ENCODE results near the gene DNAH17. TPM values are rescaled to one million over a fixed set of nuclear protein-coding genes. Genes with fewer than 3 reads are reported as not detected.
A peak's percentile ranks its signal among the peaks of the same experiment; 100 is the strongest.

Gene DNAH17
- total and polyA plus RNA-seq, 3 experiments from 2014 or later, result 0.20 TPM; not detected in 2

- H3K4me1 ChIP-seq (ENCODE audit: insufficient read depth, low read length), result no peaks in the 10 kb centered on the region
- H3K27me3 ChIP-seq (ENCODE audit: insufficient read depth, low read length, poor library complexity, severe bottlenecking), result no peaks in the 10 kb centered on the region
- no peak overlapping the region for H3K27ac Mint-ChIP-seq
- H3K4me3 ChIP-seq (ENCODE audit: low read length), result no peak overlapping the region
- no peak overlapping the region for H3K4me3 Mint-ChIP-seq
- H3K27ac ChIP-seq (ENCODE audit: low read depth, low read length), result no peak overlapping the region
- no peaks in the 10 kb centered on the region for H3K9me3 Mint-ChIP-seq
- H3K27me3 Mint-ChIP-seq, result peaks cover 8 to 27% of the 10 kb centered on the region in 2 donors
- no peaks in the 10 kb centered on the region for H3K9me3 ChIP-seq (ENCODE audit: low read length)
- H3K36me3 Mint-ChIP-seq, result no peaks in the 10 kb centered on the region
- CTCF ChIA-PET, result no interaction called here
- H3K36me3 ChIP-seq (ENCODE audit: insufficient read depth, low read length), result no peaks in the 10 kb centered on the region
- no peak for DNase-seq
- POLR2A ChIA-PET, result no interaction called here
- H3K4me1 Mint-ChIP-seq, result no peaks in the 10 kb centered on the region
These were observed 16.0 kb downstream of the DNAH17 start for GRCh38 chr17:78561166-78561565.

- ChIA-PET CTCF (no interaction called here), POLR2A (no interaction called here)
- Mint-ChIP-seq H3K27me3 (peaks cover 10 to 32% of the 10 kb centered on the region in 2 donors), H3K4me3 (no peak overlapping the region), H3K27ac (no peak overlapping the region), H3K9me3 (no peaks in the 10 kb centered on the region), H3K4me1 (no peaks in the 10 kb centered on the region), H3K36me3 (no peaks in the 10 kb centered on the region)
- no peak for DNase-seq
- no peaks in the 10 kb centered on the region for H3K4me1 ChIP-seq (ENCODE audit: insufficient read depth, low read length)
- H3K27ac ChIP-seq (ENCODE audit: low read depth, low read length), result no peak overlapping the region
- no peaks in the 10 kb centered on the region for H3K9me3 ChIP-seq (ENCODE audit: low read length)
- H3K4me3 ChIP-seq (ENCODE audit: low read length), result no peak overlapping the region
- no peaks in the 10 kb centered on the region for H3K27me3 ChIP-seq (ENCODE audit: insufficient read depth, low read length, poor library complexity, severe bottlenecking)
- H3K36me3 ChIP-seq (ENCODE audit: insufficient read depth, low read length), result no peaks in the 10 kb centered on the region
These were observed 16.5 kb downstream of the DNAH17 start for GRCh38 chr17:78560731-78561130.

GRCh38 chr17:78559749-78560368, 17.3 kb downstream of the DNAH17 start:
- Mint-ChIP-seq H3K36me3 (no peaks in the 10 kb centered on the region), H3K27ac (no peak overlapping the region), H3K27me3 (peaks cover 11 to 34% of the 10 kb centered on the region in 2 donors), H3K9me3 (no peaks in the 10 kb centered on the region), H3K4me1 (no peaks in the 10 kb centered on the region), H3K4me3 (no peak overlapping the region)
- Histone ChIP-seq H3K27ac (ENCODE audit: low read depth, low read length) (no peak overlapping the region), H3K27me3 (ENCODE audit: insufficient read depth, low read length, poor library complexity, severe bottlenecking) (no peaks in the 10 kb centered on the region), H3K9me3 (ENCODE audit: low read length) (no peaks in the 10 kb centered on the region), H3K4me3 (ENCODE audit: low read length) (no peak overlapping the region), H3K36me3 (ENCODE audit: insufficient read depth, low read length) (no peaks in the 10 kb centered on the region), H3K4me1 (ENCODE audit: insufficient read depth, low read length) (no peaks in the 10 kb centered on the region)
- no peak for DNase-seq
- POLR2A ChIA-PET, result no interaction called here
- CTCF ChIA-PET, result no interaction called here

GRCh38 chr17:78558989-78559388, 18.2 kb downstream of the DNAH17 start:
- no peaks in the 10 kb centered on the region for H3K36me3 Mint-ChIP-seq
- DNase-seq, result no peak
- H3K4me1 Mint-ChIP-seq, result no peaks in the 10 kb centered on the region
- CTCF ChIA-PET, result no interaction called here
- POLR2A ChIA-PET, result no interaction called here
- no peaks in the 10 kb centered on the region for H3K27me3 ChIP-seq (ENCODE audit: insufficient read depth, low read length, poor library complexity, severe bottlenecking)
- H3K27me3 Mint-ChIP-seq, result peaks cover 8 to 34% of the 10 kb centered on the region in 2 donors
- no peaks in the 10 kb centered on the region for H3K9me3 ChIP-seq (ENCODE audit: low read length)
- no peak overlapping the region for H3K4me3 Mint-ChIP-seq
- H3K4me3 ChIP-seq (ENCODE audit: low read length), result no peak overlapping the region
- H3K4me1 ChIP-seq (ENCODE audit: insufficient read depth, low read length), result no peaks in the 10 kb centered on the region
- H3K9me3 Mint-ChIP-seq, result no peaks in the 10 kb centered on the region
- no peaks in the 10 kb centered on the region for H3K36me3 ChIP-seq (ENCODE audit: insufficient read depth, low read length)
- no peak overlapping the region for H3K27ac Mint-ChIP-seq
- no peak overlapping the region for H3K27ac ChIP-seq (ENCODE audit: low read depth, low read length)

GRCh38 chr17:78558181-78558850, 18.9 kb downstream of the DNAH17 start:
- CTCF ChIA-PET, result no interaction called here
- H3K27ac ChIP-seq (ENCODE audit: low read depth, low read length), result no peak overlapping the region
- no peak for DNase-seq
- no peak overlapping the region for H3K27ac Mint-ChIP-seq
- H3K36me3 ChIP-seq (ENCODE audit: insufficient read depth, low read length), result no peaks in the 10 kb centered on the region
- H3K9me3 ChIP-seq (ENCODE audit: low read length), result no peaks in the 10 kb centered on the region
- H3K4me1 ChIP-seq (ENCODE audit: insufficient read depth, low read length), result no peaks in the 10 kb centered on the region
- POLR2A ChIA-PET, result no interaction called here
- H3K27me3 Mint-ChIP-seq, result peaks cover 6 to 30% of the 10 kb centered on the region in 2 donors
- H3K4me3 ChIP-seq (ENCODE audit: low read length), result no peak overlapping the region
- no peaks in the 10 kb centered on the region for H3K9me3 Mint-ChIP-seq
- no peaks in the 10 kb centered on the region for H3K4me1 Mint-ChIP-seq
- H3K4me3 Mint-ChIP-seq, result no peak overlapping the region
- H3K36me3 Mint-ChIP-seq, result no peaks in the 10 kb centered on the region
- H3K27me3 ChIP-seq (ENCODE audit: insufficient read depth, low read length, poor library complexity, severe bottlenecking), result no peaks in the 10 kb centered on the region

GRCh38 chr17:78557598-78558039, 19.6 kb downstream of the DNAH17 start:
- no peaks in the 10 kb centered on the region for H3K9me3 Mint-ChIP-seq
- Histone ChIP-seq H3K4me1 (ENCODE audit: insufficient read depth, low read length) (no peaks in the 10 kb centered on the region), H3K9me3 (ENCODE audit: low read length) (no peaks in the 10 kb centered on the region), H3K27me3 (ENCODE audit: insufficient read depth, low read length, poor library complexity, severe bottlenecking) (no peaks in the 10 kb centered on the region), H3K36me3 (ENCODE audit: insufficient read depth, low read length) (no peaks in the 10 kb centered on the region), H3K4me3 (ENCODE audit: low read length) (no peak overlapping the region), H3K27ac (ENCODE audit: low read depth, low read length) (no peak overlapping the region)
- peaks cover 6 to 29% of the 10 kb centered on the region in 2 donors for H3K27me3 Mint-ChIP-seq
- DNase-seq, result no peak
- no peaks in the 10 kb centered on the region for H3K36me3 Mint-ChIP-seq
- no peak overlapping the region for H3K4me3 Mint-ChIP-seq
- POLR2A ChIA-PET, result no interaction called here
- no peaks in the 10 kb centered on the region for H3K4me1 Mint-ChIP-seq
- CTCF ChIA-PET, result no interaction called here
- H3K27ac Mint-ChIP-seq, result no peak overlapping the region

- ChIA-PET CTCF (no interaction called here), POLR2A (no interaction called here)
- Mint-ChIP-seq H3K36me3 (no peaks in the 10 kb centered on the region), H3K27me3 (peaks cover 6 to 23% of the 10 kb centered on the region in 2 donors), H3K9me3 (no peaks in the 10 kb centered on the region), H3K4me1 (no peaks in the 10 kb centered on the region), H3K27ac (no peak overlapping the region), H3K4me3 (no peak overlapping the region)
- H3K27me3 ChIP-seq (ENCODE audit: insufficient read depth, low read length, poor library complexity, severe bottlenecking), result no peaks in the 10 kb centered on the region
- H3K9me3 ChIP-seq (ENCODE audit: low read length), result no peaks in the 10 kb centered on the region
- no peaks in the 10 kb centered on the region for H3K36me3 ChIP-seq (ENCODE audit: insufficient read depth, low read length)
- no peaks in the 10 kb centered on the region for H3K4me1 ChIP-seq (ENCODE audit: insufficient read depth, low read length)
- DNase-seq, result no peak
- H3K27ac ChIP-seq (ENCODE audit: low read depth, low read length), result no peak overlapping the region
- H3K4me3 ChIP-seq (ENCODE audit: low read length), result no peak overlapping the region
These were observed 20.4 kb downstream of the DNAH17 start for GRCh38 chr17:78556812-78557211.

GRCh38 chr17:78555746-78556401, 21.3 kb downstream of the DNAH17 start:
- no peak overlapping the region for H3K4me3 ChIP-seq (ENCODE audit: low read length)
- no peaks in the 10 kb centered on the region for H3K4me1 ChIP-seq (ENCODE audit: insufficient read depth, low read length)
- H3K36me3 Mint-ChIP-seq, result no peaks in the 10 kb centered on the region
- H3K27me3 Mint-ChIP-seq, result peaks cover 6 to 22% of the 10 kb centered on the region in 2 donors
- no peaks in the 10 kb centered on the region for H3K4me1 Mint-ChIP-seq
- no peak overlapping the region for H3K4me3 Mint-ChIP-seq
- no peak overlapping the region for H3K27ac ChIP-seq (ENCODE audit: low read depth, low read length)
- DNase-seq, result no peak
- peak overlapping the region in 1 of 8 donors; percentile 51 for H3K27ac Mint-ChIP-seq
- H3K9me3 ChIP-seq (ENCODE audit: low read length), result no peaks in the 10 kb centered on the region
- CTCF ChIA-PET, result no interaction called here
- no peaks in the 10 kb centered on the region for H3K9me3 Mint-ChIP-seq
- no peaks in the 10 kb centered on the region for H3K36me3 ChIP-seq (ENCODE audit: insufficient read depth, low read length)
- POLR2A ChIA-PET, result no interaction called here
- H3K27me3 ChIP-seq (ENCODE audit: insufficient read depth, low read length, poor library complexity, severe bottlenecking), result no peaks in the 10 kb centered on the region
